HepG2 (cell line): ENCODE results near the gene TPX2. TPM values are rescaled to one million over a fixed set of nuclear protein-coding genes. Genes with fewer than 3 reads are reported as not detected.

Experiments used
- BORCS8-MEF2B ChIP-seq: sonication (generic); formaldehyde crosslinking; IDR thresholded peaks from 2 replicates; pipeline ENCODE4 v1.8.0; 2022; ENCODE audit warnings: mild to moderate bottlenecking, missing genetic modification reagents
- FOXA3 ChIP-seq: IDR thresholded peaks from 2 replicates; pipeline ENCODE4 v1.6.1; 2016; ENCODE audit warnings: missing genetic modification reagents, missing compliant biosample characterization
- GTF3A ChIP-seq: sonication (generic); formaldehyde crosslinking; conservative IDR thresholded peaks from 2 replicates; pipeline ENCODE4 v1.4.0; 2020; ENCODE audit warnings: mild to moderate bottlenecking, missing genetic modification reagents
- MED13 ChIP-seq: sonication (generic); formaldehyde crosslinking; IDR thresholded peaks from 2 replicates; pipeline ENCODE4 v1.5.0; 2020; ENCODE audit warnings: missing genetic modification reagents
- PCBP2 ChIP-seq: fragments of 200-400 bp; formaldehyde crosslinking; optimal IDR thresholded peaks from 2 replicates; pipeline ENCODE3; 2018; ENCODE audit warnings: low read length, low read depth; ENCODE audit not compliant: poor library complexity, severe bottlenecking
- PRMT3 ChIP-seq: sonication (generic); formaldehyde crosslinking; IDR thresholded peaks from 2 replicates; pipeline ENCODE4 v1.8.1; 2022; ENCODE audit warnings: low read depth, mild to moderate bottlenecking, moderate library complexity, missing genetic modification reagents, borderline replicate concordance
- RARG ChIP-seq: sonication (generic); formaldehyde crosslinking; IDR thresholded peaks from 2 replicates; pipeline ENCODE4 v1.4.0; 2020; ENCODE audit warnings: low read depth, mild to moderate bottlenecking, missing genetic modification reagents
- SIN3B ChIP-seq: fragments of 150-350 bp; IDR thresholded peaks from 2 replicates; pipeline ENCODE4 v1.6.1; 2014; ENCODE audit warnings: low read length
- ZBTB1 ChIP-seq: sonication (generic); formaldehyde crosslinking; IDR thresholded peaks from 2 replicates; pipeline ENCODE4 v1.4.0; 2020; ENCODE audit warnings: missing genetic modification reagents, borderline replicate concordance
- ZNF136 ChIP-seq: sonication (generic); formaldehyde crosslinking; IDR thresholded peaks from 2 replicates; pipeline ENCODE4 v1.8.1; 2022; ENCODE audit warnings: low read depth, mild to moderate bottlenecking, moderate library complexity, missing genetic modification reagents
- ZNF232 ChIP-seq: sonication (generic); formaldehyde crosslinking; IDR thresholded peaks from 2 replicates; pipeline ENCODE4 v1.4.0; 2020; ENCODE audit warnings: missing genetic modification reagents, borderline replicate concordance
- ZNF558 ChIP-seq: sonication (generic); formaldehyde crosslinking; IDR thresholded peaks from 2 replicates; pipeline ENCODE4 v1.9.0; 2022; ENCODE audit warnings: mild to moderate bottlenecking, missing genetic modification reagents, borderline replicate concordance
- ZNF792 ChIP-seq: IDR thresholded peaks from 2 replicates; pipeline ENCODE4 v1.6.1; 2016
- polyA plus RNA-seq, 8 experiments: library from polyadenylated mRNA; depleted of rRNA in 3 of 8; stranded (reverse) in 7 of 8; unstranded in 1 of 8; fragments of >200 nt; fragmentation: Illumina TruSeq in 4 of 8; extraction: Trizol in 4 of 8; gene quantifications; 2 replicates each; pipeline versions ENCODE4 v1.2.1 to v1.2.3, GENCODE V29; 2011 to 2016; ENCODE audit warnings: low read depth in 4 of 8, missing spikeins in 1 of 8, mixed read lengths in 1 of 8; ENCODE audit not compliant: insufficient read depth in 1 of 8
- total RNA-seq, 5 experiments: library from RNA; depleted of rRNA; stranded (reverse); fragments of >200 nt; fragmentation: Illumina TruSeq; extraction: Trizol; gene quantifications; 2 replicates each; pipeline ENCODE4 v1.2.3, GENCODE V29; 2016; ENCODE audit warnings: low read depth in 1 of 5
- TF ChIP-seq, protein P1 (sequence below): sonication (generic); formaldehyde crosslinking; IDR thresholded peaks from 2 replicates; pipeline ENCODE4 v1.4.0; 2020; ENCODE audit warnings: missing genetic modification reagents, borderline replicate concordance
- TF ChIP-seq, protein P2 (sequence below): IDR thresholded peaks from 2 replicates; pipeline ENCODE4 v1.6.1; 2016; ENCODE audit warnings: low read depth
- TF ChIP-seq, protein P3 (sequence below): sonication (generic); formaldehyde crosslinking; IDR thresholded peaks from 2 replicates; pipeline ENCODE4 v1.5.0; 2020; ENCODE audit warnings: mild to moderate bottlenecking, missing genetic modification reagents, borderline replicate concordance

The TPX2 gene
- total and polyA plus RNA-seq, 2 of the 13 experiments (the other 11 are each of a cell fraction or from before 2014, with no cell fraction given) = 34.3 to 124 TPM

- TF ChIP-seq, protein P1, sequence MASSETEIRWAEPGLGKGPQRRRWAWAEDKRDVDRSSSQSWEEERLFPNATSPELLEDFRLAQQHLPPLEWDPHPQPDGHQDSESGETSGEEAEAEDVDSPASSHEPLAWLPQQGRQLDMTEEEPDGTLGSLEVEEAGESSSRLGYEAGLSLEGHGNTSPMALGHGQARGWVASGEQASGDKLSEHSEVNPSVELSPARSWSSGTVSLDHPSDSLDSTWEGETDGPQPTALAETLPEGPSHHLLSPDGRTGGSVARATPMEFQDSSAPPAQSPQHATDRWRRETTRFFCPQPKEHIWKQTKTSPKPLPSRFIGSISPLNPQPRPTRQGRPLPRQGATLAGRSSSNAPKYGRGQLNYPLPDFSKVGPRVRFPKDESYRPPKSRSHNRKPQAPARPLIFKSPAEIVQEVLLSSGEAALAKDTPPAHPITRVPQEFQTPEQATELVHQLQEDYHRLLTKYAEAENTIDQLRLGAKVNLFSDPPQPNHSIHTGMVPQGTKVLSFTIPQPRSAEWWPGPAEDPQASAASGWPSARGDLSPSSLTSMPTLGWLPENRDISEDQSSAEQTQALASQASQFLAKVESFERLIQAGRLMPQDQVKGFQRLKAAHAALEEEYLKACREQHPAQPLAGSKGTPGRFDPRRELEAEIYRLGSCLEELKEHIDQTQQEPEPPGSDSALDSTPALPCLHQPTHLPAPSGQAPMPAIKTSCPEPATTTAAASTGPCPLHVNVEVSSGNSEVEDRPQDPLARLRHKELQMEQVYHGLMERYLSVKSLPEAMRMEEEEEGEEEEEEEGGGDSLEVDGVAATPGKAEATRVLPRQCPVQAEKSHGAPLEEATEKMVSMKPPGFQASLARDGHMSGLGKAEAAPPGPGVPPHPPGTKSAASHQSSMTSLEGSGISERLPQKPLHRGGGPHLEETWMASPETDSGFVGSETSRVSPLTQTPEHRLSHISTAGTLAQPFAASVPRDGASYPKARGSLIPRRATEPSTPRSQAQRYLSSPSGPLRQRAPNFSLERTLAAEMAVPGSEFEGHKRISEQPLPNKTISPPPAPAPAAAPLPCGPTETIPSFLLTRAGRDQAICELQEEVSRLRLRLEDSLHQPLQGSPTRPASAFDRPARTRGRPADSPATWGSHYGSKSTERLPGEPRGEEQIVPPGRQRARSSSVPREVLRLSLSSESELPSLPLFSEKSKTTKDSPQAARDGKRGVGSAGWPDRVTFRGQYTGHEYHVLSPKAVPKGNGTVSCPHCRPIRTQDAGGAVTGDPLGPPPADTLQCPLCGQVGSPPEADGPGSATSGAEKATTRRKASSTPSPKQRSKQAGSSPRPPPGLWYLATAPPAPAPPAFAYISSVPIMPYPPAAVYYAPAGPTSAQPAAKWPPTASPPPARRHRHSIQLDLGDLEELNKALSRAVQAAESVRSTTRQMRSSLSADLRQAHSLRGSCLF = no peak
- no peak for TF ChIP-seq ZNF232
- no peak for TF ChIP-seq PCBP2
- TF ChIP-seq ZNF558 (CRISPR knock-in tag) = no peak
- TF ChIP-seq RARG = no peak
- no peak for TF ChIP-seq SIN3B
- TF ChIP-seq FOXA3 (CRISPR knock-in tag) = no peak
- no peak for TF ChIP-seq ZBTB1
- no peak for TF ChIP-seq MED13 (CRISPR knock-in tag)
- TF ChIP-seq, protein P2, sequence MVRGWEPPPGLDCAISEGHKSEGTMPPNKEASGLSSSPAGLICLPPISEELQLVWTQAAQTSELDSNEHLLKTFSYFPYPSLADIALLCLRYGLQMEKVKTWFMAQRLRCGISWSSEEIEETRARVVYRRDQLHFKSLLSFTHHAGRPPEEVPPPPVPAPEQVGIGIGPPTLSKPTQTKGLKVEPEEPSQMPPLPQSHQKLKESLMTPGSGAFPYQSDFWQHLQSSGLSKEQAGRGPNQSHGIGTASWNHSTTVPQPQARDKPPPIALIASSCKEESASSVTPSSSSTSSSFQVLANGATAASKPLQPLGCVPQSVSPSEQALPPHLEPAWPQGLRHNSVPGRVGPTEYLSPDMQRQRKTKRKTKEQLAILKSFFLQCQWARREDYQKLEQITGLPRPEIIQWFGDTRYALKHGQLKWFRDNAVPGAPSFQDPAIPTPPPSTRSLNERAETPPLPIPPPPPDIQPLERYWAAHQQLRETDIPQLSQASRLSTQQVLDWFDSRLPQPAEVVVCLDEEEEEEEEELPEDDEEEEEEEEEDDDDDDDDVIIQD (CRISPR knock-in tag) = no peak
- TF ChIP-seq GTF3A (CRISPR knock-in tag) = 0 out of 2 replicates have a peak, but pooled peaks have one; percentile 31
- no peak for TF ChIP-seq ZNF136
- TF ChIP-seq, protein P3, sequence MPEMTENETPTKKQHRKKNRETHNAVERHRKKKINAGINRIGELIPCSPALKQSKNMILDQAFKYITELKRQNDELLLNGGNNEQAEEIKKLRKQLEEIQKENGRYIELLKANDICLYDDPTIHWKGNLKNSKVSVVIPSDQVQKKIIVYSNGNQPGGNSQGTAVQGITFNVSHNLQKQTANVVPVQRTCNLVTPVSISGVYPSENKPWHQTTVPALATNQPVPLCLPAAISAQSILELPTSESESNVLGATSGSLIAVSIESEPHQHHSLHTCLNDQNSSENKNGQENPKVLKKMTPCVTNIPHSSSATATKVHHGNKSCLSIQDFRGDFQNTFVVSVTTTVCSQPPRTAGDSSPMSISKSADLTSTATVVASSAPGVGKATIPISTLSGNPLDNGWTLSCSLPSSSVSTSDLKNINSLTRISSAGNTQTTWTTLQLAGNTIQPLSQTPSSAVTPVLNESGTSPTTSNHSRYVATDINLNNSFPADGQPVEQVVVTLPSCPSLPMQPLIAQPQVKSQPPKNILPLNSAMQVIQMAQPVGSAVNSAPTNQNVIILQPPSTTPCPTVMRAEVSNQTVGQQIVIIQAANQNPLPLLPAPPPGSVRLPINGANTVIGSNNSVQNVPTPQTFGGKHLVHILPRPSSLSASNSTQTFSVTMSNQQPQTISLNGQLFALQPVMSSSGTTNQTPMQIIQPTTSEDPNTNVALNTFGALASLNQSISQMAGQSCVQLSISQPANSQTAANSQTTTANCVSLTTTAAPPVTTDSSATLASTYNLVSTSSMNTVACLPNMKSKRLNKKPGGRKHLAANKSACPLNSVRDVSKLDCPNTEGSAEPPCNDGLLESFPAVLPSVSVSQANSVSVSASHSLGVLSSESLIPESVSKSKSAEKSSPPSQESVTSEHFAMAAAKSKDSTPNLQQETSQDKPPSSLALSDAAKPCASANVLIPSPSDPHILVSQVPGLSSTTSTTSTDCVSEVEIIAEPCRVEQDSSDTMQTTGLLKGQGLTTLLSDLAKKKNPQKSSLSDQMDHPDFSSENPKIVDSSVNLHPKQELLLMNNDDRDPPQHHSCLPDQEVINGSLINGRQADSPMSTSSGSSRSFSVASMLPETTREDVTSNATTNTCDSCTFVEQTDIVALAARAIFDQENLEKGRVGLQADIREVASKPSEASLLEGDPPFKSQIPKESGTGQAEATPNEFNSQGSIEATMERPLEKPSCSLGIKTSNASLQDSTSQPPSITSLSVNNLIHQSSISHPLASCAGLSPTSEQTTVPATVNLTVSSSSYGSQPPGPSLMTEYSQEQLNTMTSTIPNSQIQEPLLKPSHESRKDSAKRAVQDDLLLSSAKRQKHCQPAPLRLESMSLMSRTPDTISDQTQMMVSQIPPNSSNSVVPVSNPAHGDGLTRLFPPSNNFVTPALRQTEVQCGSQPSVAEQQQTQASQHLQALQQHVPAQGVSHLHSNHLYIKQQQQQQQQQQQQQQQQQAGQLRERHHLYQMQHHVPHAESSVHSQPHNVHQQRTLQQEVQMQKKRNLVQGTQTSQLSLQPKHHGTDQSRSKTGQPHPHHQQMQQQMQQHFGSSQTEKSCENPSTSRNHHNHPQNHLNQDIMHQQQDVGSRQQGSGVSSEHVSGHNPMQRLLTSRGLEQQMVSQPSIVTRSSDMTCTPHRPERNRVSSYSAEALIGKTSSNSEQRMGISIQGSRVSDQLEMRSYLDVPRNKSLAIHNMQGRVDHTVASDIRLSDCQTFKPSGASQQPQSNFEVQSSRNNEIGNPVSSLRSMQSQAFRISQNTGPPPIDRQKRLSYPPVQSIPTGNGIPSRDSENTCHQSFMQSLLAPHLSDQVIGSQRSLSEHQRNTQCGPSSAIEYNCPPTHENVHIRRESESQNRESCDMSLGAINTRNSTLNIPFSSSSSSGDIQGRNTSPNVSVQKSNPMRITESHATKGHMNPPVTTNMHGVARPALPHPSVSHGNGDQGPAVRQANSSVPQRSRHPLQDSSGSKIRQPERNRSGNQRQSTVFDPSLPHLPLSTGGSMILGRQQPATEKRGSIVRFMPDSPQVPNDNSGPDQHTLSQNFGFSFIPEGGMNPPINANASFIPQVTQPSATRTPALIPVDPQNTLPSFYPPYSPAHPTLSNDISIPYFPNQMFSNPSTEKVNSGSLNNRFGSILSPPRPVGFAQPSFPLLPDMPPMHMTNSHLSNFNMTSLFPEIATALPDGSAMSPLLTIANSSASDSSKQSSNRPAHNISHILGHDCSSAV (CRISPR knock-in tag) = no peak
- no peak for TF ChIP-seq BORCS8-MEF2B
- no peak for TF ChIP-seq ZNF792 (CRISPR knock-in tag)
- no peak for TF ChIP-seq PRMT3 (CRISPR knock-in tag)
These were observed 40.8 kb upstream of the TPX2 start (continued) for GRCh38 chr20:31698243-31698802.
